Astrocyte (in vitro differentiated cells and primary cell): Measurements from ENCODE around the gene RAPGEF6.
A peak's percentile ranks its signal among the peaks of the same experiment; 100 is the strongest.

Experiments used
- EZH2 ChIP-seq: IDR thresholded peaks from 2 replicates; pipeline ENCODE4 v1.6.1; 2012; ENCODE audit warnings: mild to moderate bottlenecking, low read length, inconsistent platforms; ENCODE audit not compliant: insufficient read depth
- TF ChIP-seq, protein P1 (sequence below): IDR thresholded peaks from 2 replicates; pipeline ENCODE4 v1.5.1; 2011; ENCODE audit warnings: low read depth, mild to moderate bottlenecking, inconsistent platforms, low read length, moderate library complexity; ENCODE audit not compliant: insufficient read depth

DNA sequence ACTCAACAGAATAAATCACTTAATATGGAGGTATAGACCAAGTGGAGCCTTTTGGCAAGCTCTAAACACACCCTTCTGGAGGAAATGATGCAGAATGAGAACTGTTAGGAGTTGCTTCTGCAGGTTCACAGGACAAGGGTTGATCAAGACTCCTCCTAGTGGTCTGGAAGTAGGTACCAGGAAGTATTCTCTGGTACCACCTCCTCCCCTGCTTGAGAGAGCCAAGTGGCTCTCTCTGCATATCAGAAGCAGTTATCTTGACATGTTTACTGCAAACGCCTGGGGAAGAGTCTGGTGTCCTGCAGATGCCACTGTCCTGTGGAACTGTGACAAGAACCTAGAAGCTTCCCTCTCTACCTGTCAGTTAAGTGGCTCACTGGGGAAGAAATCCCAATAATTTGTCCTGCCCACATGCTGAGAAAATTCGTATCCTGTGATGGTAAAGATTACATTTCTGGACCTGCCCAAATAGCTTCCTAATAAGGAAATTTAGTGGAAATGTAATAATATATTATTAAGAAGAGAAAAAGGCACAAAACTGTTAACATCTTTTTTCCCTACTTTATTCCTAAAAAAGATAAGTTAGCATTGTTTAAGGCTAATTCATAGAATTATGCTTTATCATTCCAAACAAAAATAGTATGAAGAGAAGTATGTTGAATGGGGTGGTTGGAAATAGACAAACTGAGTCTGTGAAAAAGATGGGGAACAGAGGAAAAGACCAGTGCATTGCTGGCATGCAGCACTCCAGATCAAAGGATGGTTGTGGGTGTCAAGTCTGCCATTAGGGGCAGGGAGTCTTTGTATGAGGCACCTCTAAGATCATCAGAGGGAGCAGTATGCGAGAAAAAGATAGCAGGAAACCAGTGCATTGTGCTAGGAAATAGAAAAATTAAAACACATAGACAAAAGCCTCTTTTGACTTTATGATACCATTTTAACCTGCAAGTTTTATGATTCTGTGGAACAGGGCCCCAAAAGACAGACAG, 252.3 kb downstream of the RAPGEF6 start:
- TF ChIP-seq, protein P1, sequence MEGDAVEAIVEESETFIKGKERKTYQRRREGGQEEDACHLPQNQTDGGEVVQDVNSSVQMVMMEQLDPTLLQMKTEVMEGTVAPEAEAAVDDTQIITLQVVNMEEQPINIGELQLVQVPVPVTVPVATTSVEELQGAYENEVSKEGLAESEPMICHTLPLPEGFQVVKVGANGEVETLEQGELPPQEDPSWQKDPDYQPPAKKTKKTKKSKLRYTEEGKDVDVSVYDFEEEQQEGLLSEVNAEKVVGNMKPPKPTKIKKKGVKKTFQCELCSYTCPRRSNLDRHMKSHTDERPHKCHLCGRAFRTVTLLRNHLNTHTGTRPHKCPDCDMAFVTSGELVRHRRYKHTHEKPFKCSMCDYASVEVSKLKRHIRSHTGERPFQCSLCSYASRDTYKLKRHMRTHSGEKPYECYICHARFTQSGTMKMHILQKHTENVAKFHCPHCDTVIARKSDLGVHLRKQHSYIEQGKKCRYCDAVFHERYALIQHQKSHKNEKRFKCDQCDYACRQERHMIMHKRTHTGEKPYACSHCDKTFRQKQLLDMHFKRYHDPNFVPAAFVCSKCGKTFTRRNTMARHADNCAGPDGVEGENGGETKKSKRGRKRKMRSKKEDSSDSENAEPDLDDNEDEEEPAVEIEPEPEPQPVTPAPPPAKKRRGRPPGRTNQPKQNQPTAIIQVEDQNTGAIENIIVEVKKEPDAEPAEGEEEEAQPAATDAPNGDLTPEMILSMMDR = peak; percentile 56
- TF ChIP-seq EZH2 = no peak
